Activated CD4-positive, alpha-beta T cell treated with anti-CD3 and anti-CD28 coated beads, Interleukin-2, amount 50 U/mL, for 16 hours (primary cell): Measurements from ENCODE around the gene FRMD1.

Experiments
- DNase-seq: peaks from one replicate; pipeline ENCODE4 v3.0.0-alpha.2; 2020

Gene FRMD1

DNA sequence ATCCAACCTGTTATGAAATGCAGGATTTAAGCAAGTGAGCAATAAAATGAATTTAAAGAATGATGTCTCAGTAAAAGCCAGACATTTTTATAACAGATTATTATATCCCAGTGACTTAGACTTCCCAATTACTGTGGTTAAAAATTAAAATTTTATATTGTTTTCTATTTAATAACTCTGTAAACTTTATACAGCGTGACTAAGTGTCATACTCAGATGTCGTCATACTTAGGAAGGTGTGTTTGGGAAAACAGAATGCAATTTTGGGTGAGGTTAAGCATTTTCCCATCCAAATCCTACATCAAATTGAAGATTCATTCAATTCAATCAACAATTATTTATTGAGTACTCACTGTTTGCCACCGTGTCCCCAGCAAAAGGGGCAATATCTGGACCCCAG, 31.4 kb upstream of the FRMD1 start:
- DNase-seq, result no peak

GRCh38 chr6:168109171-168109570, 30.2 kb upstream of the FRMD1 start:
- DNase-seq, result no peak

DNA sequence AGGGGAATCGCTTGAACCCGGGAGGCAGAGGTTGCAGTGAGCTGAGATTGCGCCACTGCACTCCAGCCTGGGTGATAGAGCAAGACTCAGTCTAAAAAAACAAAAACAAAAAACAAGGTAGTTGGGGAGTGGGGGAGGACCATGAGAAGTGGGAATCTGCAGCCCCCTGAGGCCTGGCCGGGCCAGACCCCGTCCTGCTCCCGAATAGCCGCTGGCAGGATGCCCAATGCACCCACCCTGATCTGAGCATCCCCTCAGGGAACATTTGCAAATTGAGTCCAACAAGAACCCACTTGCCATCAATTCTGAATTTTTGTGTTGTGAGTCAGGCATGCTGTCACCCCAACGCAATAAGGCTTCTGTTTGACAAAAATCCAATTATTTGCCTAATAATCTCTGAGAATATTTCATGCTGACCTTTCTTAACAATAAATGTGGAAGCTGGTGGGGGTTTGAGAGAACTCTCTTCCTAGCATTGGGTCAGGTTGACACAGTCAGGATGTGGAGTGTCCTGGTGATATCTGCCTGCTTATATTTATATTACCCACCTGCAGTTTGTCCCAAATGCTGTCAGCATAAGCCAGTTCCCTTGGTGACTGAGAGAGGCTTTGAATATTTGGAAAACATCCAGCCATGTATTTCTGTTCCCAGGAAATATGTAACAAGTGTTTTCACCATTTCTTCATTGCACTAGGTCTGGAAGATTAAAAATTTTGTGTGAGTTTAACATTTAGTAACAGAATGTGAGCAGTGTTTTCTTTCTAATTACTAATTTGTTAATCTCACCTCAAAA, 28.4 kb upstream of the FRMD1 start:
- DNase-seq, result no peak

DNA sequence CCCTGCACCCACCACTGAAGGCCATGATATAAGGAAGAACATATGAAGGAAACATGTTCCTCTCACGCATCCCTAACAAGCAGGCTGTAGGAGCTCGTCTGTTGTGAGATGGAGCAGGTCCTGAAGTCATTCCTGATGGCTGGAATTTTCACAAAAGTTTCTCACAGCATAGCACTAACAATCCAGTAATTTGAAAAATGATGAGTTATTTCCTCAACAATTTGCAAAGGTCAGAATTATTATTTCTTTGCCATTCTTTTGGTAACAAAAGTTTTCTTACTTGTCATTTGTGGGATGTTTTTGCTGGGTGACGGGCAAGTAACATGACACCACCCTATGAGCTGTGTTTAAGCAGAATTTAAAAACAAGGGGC, 27.6 kb upstream of the FRMD1 start:
- no peak for DNase-seq

- no peak for DNase-seq
Observed at GRCh38 chr6:168105813-168106632, 27.0 kb upstream of the FRMD1 start.

- no peak for DNase-seq
Observed at GRCh38 chr6:168104636-168105035, 25.6 kb upstream of the FRMD1 start.

DNA sequence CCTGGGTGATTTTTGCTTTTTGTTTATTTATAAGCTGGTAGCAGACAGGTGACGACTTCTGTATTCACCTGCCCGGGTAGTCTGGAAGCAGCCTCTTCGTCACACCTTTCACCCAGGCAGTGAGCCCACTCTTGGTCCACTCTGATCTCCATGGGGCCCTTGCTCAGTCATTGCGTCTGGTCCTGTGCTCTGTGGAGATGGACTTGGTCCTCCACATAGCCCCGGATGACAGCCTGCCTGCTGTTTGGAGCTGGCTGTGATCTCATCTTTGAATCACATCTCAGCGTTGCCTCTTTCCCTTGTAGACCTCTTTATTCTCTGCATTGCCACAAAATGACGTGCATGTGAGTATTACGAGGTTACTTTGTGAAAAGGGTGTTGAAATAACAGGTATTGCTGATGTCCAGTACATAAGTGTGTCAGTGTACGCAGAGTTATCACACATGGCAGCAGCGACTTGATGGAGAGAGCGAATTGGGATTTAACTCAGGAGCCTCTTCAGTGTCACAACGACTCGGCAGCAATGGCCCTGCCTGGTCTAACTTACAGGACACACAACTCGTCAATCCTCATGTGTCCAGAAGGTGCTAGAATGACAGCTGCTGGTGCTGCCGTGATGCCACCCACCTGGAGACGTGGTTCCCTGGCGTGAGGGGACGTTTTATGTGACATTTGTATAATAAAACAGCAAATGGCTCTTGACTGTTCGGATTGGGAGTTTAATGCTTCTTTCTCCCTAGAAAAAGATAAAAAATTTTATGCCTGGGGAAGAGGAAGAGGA, 24.2 kb upstream of the FRMD1 start:
- no peak for DNase-seq

- DNase-seq, result no peak
Observed at GRCh38 chr6:168102315-168102985, 23.4 kb upstream of the FRMD1 start.

DNA sequence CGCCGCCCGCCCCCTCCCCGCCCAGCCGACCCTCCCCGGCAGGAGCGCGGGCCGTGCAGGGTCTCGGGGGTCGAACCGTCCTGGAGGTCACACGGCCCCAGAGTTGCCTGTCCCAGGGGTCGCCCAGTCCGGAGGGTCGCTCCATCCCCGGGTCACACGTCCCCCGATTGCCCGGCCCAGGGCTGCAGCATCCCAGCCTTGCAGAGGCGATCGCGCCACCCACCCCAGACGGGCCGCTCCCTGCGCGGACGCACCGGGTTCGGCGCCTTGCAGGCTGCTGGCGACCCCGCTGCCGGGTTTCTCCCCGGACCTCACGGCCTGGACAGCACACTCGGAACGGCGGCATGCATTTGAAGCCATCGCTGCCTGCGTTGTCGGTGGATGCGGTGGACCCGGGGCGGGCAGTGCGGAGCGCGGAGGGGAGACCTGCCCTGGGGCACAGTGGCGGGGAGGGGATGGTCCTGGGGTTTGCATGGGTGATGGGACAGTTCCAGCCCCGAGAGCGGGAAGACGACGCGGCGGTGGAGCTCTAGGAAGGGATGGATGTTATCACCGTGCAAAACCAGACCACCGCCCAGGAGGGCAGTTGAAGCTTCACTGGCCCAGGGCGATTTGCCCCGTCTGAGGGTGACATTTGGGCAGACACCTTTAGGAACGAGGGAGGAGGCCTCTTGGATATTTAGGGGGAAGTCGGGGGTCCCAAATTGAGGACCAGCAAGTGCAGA, 22.7 kb upstream of the FRMD1 start:
- no peak for DNase-seq

- DNase-seq, result no peak
Observed at GRCh38 chr6:168100803-168101589, 22.0 kb upstream of the FRMD1 start.

DNA sequence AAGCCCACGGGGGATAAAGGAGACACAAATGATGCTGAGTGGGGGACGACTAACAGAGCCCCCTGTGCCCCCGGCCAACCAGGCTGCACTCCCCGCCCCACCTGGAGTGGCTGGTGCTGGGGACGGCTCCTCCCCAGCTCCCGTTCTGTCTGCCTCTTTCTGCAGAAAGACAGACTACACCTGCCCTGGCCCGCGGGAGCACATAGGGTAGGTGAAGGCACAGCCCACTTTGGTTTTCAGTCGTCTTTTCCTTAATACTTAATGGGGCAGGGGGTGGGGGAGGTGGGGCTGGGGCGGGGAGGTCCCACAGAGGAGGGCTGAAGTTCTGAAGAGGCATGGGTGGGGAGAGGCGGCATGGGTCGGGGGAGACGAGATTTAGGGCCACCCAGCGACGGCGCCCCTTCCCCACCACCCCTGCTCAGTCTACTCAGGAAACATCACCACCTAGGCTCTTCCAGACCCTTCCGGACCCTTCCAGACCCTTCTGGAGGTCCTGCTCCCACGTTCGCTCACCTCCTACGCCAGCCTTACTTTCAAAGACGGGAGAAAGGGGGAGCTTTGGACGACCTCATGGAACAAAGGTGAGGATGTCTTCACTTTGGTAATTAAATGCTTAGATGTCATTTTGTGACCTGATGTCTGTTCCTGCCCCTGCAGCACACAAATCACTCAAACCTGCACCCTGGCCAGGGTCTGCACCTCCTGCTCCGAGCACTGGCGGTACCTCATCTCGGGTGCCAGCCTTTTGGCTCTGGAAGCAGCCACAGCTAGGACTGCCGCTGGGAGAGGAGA, 21.2 kb upstream of the FRMD1 start:
- DNase-seq, result no peak

GRCh38 chr6:168099201-168100010, 20.4 kb upstream of the FRMD1 start:
- DNase-seq, result no peak

- DNase-seq, result no peak
Observed at GRCh38 chr6:168098431-168098861, 19.4 kb upstream of the FRMD1 start.

DNA sequence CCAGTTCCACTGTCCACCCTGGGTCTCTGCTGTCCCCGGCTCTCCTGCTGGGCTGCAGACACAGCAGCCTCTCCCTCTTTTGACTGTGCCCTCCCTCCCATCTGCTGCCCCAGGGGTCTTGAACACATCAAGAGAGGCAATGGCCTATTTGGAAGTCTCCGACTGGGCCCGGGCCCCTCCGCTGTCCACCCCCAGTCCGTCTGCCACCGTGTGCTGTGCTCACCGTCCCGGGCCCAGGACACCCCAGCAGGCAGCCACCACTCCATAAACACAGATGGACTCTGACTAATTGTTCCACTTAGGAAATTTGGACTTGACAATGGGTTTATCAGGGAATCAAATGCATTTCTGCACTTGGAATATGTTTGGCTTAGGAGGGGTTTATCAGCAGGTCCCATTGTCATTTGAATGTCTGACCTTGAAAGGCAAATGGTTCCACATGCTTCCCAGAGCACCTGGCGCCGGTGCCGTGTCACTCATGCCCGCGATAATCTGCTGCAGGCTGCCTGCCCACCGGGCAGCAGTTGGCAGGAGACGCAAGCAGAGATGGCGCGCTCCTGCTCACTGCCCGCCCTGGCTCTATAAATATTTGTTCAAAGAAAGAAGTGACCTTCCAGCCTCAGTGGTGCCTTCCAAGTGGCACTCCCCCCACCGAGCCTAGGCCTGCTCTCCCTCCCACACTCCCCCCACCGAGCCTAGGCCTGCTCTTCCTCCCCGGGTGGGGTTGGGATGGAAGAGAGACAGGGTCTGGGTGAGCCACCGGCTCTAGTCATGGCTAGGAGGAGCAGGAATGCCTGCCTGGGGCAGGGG, 18.8 kb upstream of the FRMD1 start:
- no peak for DNase-seq

DNA sequence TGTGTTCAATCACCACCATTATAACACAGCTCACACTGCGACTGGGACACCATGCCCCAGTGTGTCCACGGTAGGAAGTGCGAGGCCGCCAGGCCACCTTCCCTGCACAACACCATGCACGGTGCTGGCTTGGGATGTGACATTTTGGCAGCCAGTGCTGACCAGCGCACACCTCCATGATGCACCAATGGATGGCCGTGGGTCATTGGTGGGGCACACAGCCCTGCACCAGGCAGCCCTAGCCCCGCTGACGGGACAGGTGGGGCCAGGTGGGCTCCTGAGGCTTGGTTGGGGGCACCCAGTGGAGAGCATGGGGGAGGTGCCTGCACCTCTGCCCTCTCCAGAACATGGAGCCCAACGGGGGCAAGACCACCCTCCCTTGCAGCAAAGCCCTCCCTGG, 18.2 kb upstream of the FRMD1 start:
- DNase-seq, result no peak

- no peak for DNase-seq
Observed at GRCh38 chr6:168096271-168096764, 17.3 kb upstream of the FRMD1 start.

DNA sequence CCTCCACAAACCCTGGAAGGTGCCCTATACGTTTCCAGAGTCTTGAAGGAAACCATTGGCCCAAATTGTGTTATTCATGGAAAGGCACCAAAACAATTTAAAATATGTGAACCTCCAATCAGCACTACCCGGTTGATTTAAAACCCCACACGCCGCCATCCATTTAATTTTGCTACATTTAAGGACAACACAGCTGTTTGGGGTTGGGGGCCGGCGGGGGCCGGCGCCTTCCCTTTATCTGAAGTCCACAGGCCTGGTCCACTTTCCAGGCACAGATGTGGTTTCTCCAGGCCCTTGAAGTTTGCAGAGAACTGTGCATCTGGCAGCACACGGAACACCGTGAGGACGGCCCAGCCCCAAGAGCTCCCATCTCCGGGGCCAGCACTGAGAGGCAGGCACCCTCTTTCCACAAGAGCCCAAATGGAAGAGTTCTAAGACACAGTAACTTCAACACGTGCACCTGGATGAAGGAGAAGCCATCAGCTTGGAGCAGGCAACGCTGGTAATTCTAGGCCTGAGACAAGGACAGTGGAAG, 16.8 kb upstream of the FRMD1 start:
- DNase-seq, result no peak

- DNase-seq, result no peak
Observed at GRCh38 chr6:168095171-168095691, 16.2 kb upstream of the FRMD1 start.
